GM04504 (cell line): ENCODE measurements around the gene TMEM94.
"Not testable (repeated sequence)": the region's sequence is repeated elsewhere in the genome, so short reads cannot be mapped to it uniquely, and the experiment has no call there.

ENCODE experiments used
- DNase-seq: peaks from one replicate; pipeline ENCODE4 v3.0.0-alpha.2; 2012; ENCODE audit warnings: low read depth

Gene TMEM94

GRCh38 chr17:75511610-75512575 is 55.5 kb downstream of the TMEM94 start:
- DNase-seq = no peak

- DNase-seq = no peak
Observed at GRCh38 chr17:75512926-75513640, 56.6 kb downstream of the TMEM94 start.

GRCh38 chr17:75513641-75514000 is 57.2 kb downstream of the TMEM94 start:
- DNase-seq = no peak

GRCh38 chr17:75514299-75514918 is 58.0 kb downstream of the TMEM94 start:
- DNase-seq = no peak

GRCh38 chr17:75514919-75515495 is 58.6 kb downstream of the TMEM94 start:
- DNase-seq = no peak

DNA sequence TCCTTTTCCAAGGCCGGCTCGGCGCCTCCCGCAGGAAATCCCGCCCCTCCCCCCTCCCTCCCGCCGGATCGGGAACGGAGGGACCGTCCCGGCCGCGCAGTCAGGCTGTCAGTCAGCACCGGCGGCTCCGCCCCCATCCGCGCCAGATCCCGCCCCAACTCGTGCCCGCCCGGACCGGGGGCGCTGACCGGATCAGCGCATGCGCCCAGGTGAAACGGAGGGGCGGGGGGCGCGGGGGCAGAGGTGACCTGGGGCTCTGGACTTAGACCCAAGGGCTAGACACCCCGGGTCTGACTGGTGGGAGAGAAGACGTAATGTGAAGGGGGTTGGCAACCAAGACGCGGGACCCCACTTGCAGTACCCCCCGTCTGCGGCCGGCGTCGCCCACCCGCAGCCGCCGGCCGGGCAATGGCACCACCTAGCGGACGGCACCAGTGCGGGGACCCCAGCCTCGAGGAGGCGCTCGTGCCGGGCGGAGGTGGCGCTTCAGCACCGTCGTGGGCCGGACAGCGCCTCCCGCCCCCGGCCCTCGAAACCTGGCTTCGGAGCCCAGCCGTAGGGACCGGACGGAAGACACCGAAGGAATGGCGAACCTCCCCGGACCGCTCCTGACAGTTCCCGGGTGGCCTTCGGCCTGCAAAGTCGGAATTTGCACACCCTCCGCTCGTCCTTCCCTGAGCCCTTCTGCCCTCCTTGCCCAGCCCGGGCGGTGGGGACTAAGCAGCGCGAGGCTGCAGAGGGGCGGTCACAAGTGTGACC is 59.2 kb downstream of the TMEM94 start, which contains the start of gene CASKIN2:
CASKIN2 (minus strand) TSS at position 42 of the 759 bp plus-strand sequence. CDS start 1,733 bp downstream, outside the sequence.
- DNase-seq = peak; percentile 75

DNA sequence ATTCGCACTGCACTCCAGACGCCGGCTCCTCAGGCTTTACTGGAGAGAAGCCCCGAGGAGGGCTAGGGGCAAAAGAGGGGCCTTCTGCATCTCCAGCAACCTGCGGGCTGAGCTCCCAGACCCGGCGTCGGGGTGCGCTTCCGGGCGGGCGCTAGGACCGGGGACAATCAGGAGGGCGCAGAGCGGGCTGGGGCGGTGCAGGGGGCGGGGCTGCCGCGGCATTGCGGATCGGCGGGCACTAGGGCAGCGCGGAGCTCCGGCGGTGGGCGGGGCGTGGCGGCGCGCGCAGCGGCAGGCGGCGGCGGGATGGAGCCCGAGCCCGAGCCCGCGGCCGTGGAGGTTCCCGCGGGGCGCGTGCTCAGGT is 59.8 kb downstream of the TMEM94 start, which contains the start of gene TSEN54:
TSEN54 (plus strand) TSS at position 274 of the 364 bp plus-strand sequence; CDS start at position 307, 33 bp downstream.
- DNase-seq = peak; percentile 69

DNA sequence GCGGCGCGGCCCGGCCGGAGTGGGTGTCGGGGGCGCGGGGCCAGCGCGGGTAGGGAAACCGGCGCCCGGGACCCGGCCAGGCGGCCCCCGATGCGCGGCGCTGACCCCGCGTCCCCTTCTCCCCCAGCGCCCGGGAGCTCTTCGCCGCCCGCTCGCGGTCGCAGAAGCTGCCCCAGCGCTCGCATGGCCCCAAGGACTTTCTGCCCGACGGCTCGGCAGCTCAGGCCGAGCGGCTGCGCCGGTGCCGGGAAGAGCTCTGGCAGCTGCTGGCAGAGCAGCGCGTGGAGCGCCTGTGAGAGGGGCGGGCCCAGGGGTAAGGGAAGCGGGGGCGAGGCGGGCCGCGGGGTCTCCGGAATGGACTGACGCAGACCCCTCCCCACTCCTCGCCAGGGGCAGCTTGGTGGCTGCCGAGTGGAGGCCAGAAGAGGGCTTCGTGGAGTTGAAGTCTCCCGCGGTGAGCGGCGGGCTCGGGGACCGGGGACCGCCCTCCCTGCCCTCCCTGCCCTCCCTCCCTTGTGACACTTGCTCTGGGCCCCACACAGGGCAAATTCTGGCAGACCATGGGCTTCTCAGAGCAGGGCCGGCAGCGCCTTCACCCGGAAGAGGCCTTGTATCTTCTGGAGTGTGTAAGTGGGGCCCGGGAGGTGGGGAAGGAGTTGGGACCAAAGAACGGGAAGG is 60.3 kb downstream of the TMEM94 start:
- DNase-seq = no peak

DNA sequence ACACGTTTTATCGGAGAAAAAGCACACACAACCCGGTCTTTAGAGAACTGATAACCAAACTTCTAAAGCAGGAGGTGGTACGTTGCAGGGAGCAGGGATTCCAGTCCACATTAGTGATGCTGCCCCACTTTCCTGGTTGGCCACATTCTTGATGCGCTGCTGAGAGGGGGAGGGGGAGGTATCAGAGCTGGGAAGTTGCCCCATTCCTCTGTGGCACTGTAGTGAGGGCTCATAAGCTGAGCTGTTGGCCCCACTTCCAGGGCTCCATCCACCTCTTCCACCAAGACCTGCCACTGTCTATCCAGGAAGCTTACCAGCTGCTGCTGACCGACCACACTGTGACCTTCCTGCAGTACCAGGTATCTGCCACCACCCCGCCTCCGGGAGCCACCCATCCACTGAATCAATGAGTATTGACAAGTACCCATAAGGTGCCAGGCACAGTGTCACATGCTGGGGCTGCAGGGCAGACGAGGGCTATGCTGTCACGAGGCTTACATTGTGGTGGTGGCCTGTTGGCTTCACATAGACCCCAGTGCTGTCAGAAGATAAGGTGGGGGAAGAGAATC is 60.9 kb downstream of the TMEM94 start:
- DNase-seq = no peak

DNA sequence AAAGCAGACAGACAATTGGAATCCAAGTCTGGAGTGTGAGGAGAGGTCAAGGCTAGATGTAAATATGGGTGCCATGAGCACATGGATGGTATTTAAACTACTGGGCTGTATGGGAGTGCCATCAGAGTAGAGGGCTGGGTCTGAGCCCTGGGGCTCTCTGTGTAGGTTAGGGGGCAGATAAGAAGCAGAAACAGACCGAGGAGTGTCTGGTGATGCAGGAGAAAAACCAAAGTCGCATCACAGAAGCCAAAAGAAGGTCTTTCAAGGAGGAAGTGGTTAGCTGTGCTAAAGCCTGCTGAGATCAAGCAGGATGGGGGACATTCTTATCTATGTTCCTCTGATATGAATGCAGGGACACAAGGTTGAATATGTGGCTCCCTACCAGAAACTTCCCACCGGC is 61.8 kb downstream of the TMEM94 start:
- no peak for DNase-seq

DNA sequence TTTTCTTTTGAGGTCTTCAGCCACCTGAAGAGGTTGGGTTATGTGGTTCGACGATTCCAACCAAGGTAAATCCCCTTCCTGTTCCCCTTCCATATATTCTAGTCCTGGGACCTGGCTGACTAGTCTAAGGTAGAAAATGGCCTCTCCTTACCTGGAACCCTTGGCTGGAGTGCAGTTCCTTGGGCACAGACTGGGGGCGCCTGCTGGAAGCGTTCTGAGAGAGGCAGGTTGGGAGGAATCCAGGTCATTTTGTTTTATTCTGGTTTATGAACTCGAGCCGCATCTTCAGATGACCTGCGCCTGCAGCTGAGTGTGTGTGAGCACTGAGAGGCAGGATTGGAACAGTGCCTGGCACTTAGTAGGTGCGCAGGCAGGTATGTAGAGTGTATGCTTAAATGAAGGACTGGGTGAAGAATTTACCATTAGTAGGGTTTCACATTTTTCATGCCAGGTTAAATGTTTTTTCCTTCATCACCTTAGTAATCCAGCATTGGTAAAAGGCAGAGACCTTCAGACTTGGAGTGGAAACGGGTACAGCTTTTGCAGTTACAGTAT is 62.6 kb downstream of the TMEM94 start:
- no peak for DNase-seq

DNA sequence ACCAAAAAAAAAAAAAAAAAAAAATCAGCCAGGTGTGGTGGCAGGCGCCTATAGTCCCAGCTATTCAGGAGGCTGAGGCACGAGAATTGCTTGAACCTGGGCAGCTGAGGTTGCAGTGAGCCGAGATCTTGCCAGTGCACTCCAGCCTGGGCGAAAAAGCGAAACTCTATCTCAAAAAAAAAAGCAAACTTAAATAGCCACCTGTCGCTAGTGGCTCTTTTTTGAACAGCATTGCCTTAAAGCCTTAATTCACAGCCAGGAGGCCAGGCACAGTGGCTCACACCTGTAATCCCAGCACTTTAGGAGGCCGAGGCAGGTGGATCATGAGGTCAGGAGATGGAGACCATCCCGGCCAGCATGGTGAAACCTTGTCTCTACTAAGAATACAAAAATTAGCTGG is 64.0 kb downstream of the TMEM94 start:
- DNase-seq = not testable (repeated sequence)

- no peak for DNase-seq
Observed at GRCh38 chr17:75521290-75521689, 64.9 kb downstream of the TMEM94 start.

DNA sequence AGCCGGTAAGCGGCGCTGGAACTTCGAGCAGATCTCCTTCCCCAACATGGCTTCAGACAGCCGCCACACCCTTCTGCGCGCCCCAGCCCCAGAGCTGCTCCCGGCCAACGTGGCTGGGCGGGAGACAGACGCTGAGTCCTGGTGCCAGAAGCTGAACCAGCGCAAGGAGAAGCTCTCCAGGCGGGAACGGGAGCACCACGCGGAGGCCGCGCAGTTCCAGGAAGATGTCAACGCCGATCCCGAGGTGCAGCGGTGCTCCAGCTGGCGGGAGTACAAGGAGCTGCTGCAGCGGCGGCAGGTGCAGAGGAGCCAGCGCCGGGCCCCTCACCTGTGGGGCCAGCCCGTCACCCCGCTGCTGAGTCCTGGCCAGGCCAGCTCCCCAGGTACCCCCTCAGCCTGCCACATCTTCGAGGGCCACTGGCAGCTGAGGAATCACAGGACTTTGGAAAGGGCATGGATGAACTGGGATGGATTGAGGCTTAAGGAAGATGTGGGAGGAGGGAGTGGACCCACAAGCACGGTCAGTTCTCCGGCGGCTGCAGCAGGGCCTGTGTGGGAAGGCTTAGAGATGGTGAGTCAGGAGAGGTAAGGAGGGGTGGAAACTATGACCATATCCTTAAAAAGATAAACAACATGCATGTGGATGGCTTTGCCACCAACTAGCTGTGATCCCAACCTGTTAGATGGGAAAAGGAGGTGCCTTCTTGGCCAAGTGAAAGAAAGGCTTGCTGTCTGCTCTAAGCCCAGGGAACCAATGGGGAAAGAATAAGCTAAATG is 65.7 kb downstream of the TMEM94 start:
- no peak for DNase-seq

- DNase-seq = no peak
Observed at GRCh38 chr17:75523647-75524046, 67.2 kb downstream of the TMEM94 start.

DNA sequence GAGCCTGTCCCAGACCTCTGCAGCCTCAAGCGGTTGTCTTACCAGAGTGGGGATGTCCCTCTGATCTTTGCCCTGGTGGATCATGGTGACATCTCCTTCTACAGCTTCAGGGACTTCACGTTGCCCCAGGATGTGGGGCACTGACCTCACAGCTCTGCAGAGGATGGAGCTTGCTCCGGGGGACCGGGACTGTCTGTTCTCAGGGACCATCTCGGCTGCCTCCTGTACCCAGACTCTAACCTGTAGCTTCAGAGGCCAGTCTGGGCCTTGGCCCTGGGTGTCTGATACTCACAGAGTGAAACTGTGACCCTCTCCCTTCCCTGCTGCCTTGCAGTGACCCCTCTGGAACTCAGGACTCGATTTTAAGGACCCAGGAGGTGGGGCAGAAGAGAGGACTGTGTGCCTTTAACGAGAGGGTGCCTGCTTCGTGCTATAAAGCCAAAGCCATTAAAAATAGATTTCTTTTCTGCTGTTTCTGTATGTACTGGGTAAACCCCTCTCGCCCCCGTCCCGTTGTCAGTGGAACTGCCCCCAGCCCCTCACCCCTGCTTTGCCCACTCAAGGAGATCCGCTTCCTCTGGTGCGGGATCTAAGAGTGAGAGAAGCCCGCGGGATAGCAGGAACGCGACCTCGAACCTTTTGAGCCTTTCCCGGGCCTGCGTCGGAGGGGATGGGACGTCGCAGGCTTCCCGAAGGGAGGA is 68.0 kb downstream of the TMEM94 start:
- DNase-seq = no peak

GRCh38 chr17:75524970-75525805 is 68.8 kb downstream of the TMEM94 start, which contains the start of gene LLGL2:
Gene LLGL2 (plus strand): TSS chr17:75525697. CDS start chr17:75543427, 17,730 bp downstream.
- DNase-seq = no peak
